K562 (cell line): Measurements from ENCODE around the gene C1orf105. TPM values are rescaled to one million over a fixed set of nuclear protein-coding genes. Genes with fewer than 3 reads are reported as not detected.

ENCODE experiments used
- BACH1 ChIP-seq: fragments of 200-800 bp; sonication (Bioruptor generic); IDR thresholded peaks from 2 replicates; pipeline ENCODE4 v1.6.1; 2016; ENCODE audit warnings: missing genetic modification characterization, missing compliant biosample characterization
- ESRRA ChIP-seq: fragments of 450-650 bp; IDR thresholded peaks from 2 replicates; pipeline ENCODE4 v1.6.1; 2014; ENCODE audit warnings: low read depth, mild to moderate bottlenecking, moderate library complexity, borderline replicate concordance
- FOXP1 ChIP-seq: sonication (generic); formaldehyde crosslinking; IDR thresholded peaks from 2 replicates; pipeline ENCODE4 v1.8.0; 2022; ENCODE audit warnings: mild to moderate bottlenecking, missing genetic modification reagents
- RBM34 ChIP-seq: fragments of 200-400 bp; formaldehyde crosslinking; IDR thresholded peaks from 2 replicates; pipeline ENCODE4 v1.6.1; 2018; ENCODE audit warnings: low read length, borderline replicate concordance; ENCODE audit not compliant: insufficient read depth
- TFAM ChIP-seq: fragments of 250-450 bp; sonication (Bioruptor Pico); conservative IDR thresholded peaks from 2 replicates; pipeline ENCODE4 v1.5.0; 2021; ENCODE audit warnings: mild to moderate bottlenecking, moderate library complexity
- XRCC3 ChIP-seq: fragments of 450-650 bp; IDR thresholded peaks from 2 replicates; pipeline ENCODE4 v1.6.1; 2017; ENCODE audit warnings: mild to moderate bottlenecking, moderate library complexity
- XRCC5 ChIP-seq: fragments of 200-400 bp; formaldehyde crosslinking; IDR thresholded peaks from 2 replicates; pipeline ENCODE4 v1.6.1; 2017; ENCODE audit warnings: low read depth, mild to moderate bottlenecking, low read length
- ZC3H4 ChIP-seq: sonication (generic); formaldehyde crosslinking; IDR thresholded peaks from 2 replicates; pipeline ENCODE4 v1.9.0; 2021; ENCODE audit warnings: missing genetic modification reagents, borderline replicate concordance
- polyA plus RNA-seq, 8 experiments: library from polyadenylated mRNA; depleted of rRNA in 4 of 8; stranded (reverse) in 5 of 8; unstranded in 3 of 8; fragments of >200 nt; fragmentation: Nextera tagmentation in 2 of 8; fragmentation: Illumina TruSeq in 1 of 8; extraction: Ambion mirVana in 2 of 8; extraction: Trizol in 1 of 8; gene quantifications; 2 replicates each; pipeline versions ENCODE4 v1.2.1 to v1.2.3, GENCODE V29; 2011 to 2014; ENCODE audit warnings: inconsistent platforms in 1 of 8, missing spikeins in 1 of 8
- total RNA-seq, 7 experiments: library from RNA; depleted of rRNA in 6 of 7; stranded (reverse); fragments of >200 nt in 6 of 7; fragmentation: Illumina TruSeq in 2 of 7; extraction: Trizol in 2 of 7; gene quantifications; 2 replicates each; pipeline versions ENCODE4 v1.2.1 to v1.2.3, GENCODE V29; 2011 to 2021; ENCODE audit warnings: low replicate concordance in 1 of 7
- TF ChIP-seq, protein P1 (sequence below): fragments of 450-650 bp; IDR thresholded peaks from 2 replicates; pipeline ENCODE4 v1.6.1; 2016; ENCODE audit warnings: low read depth
- TF ChIP-seq, protein P2 (sequence below): fragments of 250-450 bp; sonication (Bioruptor Pico); IDR thresholded peaks from 2 replicates; pipeline ENCODE4 v1.4.0; 2020

The C1orf105 gene
- total and polyA plus RNA-seq, 9 of the 15 experiments (the other 6 are each of a cell fraction or from before 2014, with no cell fraction given): 0.08 TPM; not detected in 8

DNA sequence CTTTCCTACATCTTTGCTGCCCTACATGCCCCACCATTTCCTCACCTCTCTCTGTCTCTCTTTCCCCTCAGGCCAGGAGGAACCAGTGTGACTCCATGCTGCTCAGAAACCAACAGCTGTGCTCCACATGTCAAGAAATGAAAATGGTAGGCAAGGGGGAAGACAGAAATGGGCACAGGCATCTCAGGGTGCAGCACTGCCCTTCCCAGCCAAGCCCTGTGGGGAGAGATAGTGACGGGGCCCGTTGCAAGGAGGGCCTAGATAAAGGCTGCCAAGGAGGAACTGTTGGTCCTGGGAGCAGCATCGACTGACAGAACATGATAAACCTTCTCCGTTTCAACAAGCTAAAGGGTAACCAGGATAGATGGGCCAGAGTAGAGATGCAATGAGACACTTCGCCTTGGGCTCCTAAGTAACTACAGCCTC, 35.9 kb downstream of the C1orf105 start (continued):
- TF ChIP-seq, protein P1, sequence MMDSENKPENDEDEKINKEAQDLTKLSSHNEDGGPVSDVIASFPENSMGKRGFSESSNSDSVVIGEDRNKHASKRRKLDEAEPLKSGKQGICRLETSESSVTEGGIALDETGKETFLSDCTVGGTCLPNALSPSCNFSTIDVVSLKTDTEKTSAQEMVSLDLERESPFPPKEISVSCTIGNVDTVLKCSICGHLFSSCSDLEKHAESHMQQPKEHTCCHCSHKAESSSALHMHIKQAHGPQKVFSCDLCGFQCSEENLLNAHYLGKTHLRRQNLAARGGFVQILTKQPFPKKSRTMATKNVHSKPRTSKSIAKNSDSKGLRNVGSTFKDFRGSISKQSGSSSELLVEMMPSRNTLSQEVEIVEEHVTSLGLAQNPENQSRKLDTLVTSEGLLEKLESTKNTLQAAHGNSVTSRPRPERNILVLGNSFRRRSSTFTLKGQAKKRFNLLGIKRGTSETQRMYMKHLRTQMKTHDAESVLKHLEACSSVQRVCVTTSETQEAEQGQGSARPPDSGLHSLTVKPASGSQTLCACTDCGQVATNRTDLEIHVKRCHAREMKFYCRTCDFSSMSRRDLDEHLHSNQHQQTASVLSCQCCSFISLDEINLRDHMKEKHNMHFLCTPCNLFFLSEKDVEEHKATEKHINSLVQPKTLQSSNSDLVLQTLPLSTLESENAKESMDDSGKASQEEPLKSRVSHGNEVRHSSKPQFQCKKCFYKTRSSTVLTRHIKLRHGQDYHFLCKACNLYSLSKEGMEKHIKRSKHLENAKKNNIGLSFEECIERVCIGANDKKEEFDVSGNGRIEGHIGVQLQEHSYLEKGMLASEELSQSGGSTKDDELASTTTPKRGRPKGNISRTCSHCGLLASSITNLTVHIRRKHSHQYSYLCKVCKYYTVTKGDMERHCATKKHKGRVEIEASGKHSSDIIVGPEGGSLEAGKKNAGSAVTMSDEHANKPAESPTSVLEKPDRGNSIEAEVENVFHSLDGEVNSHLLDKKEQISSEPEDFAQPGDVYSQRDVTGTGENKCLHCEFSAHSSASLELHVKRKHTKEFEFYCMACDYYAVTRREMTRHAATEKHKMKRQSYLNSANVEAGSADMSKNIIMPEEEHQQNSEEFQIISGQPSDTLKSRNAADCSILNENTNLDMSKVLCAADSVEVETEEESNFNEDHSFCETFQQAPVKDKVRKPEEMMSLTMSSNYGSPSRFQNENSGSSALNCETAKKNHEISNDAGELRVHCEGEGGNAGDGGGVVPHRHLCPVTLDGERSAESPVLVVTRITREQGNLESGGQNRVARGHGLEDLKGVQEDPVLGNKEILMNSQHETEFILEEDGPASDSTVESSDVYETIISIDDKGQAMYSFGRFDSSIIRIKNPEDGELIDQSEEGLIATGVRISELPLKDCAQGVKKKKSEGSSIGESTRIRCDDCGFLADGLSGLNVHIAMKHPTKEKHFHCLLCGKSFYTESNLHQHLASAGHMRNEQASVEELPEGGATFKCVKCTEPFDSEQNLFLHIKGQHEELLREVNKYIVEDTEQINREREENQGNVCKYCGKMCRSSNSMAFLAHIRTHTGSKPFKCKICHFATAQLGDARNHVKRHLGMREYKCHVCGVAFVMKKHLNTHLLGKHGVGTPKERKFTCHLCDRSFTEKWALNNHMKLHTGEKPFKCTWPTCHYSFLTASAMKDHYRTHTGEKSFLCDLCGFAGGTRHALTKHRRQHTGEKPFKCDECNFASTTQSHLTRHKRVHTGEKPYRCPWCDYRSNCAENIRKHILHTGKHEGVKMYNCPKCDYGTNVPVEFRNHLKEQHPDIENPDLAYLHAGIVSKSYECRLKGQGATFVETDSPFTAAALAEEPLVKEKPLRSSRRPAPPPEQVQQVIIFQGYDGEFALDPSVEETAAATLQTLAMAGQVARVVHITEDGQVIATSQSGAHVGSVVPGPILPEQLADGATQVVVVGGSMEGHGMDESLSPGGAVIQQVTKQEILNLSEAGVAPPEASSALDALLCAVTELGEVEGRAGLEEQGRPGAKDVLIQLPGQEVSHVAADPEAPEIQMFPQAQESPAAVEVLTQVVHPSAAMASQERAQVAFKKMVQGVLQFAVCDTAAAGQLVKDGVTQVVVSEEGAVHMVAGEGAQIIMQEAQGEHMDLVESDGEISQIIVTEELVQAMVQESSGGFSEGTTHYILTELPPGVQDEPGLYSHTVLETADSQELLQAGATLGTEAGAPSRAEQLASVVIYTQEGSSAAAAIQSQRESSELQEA: no peak
- no peak for TF ChIP-seq FOXP1 (CRISPR knock-in tag)
- TF ChIP-seq TFAM (CRISPR knock-in tag): no peak
- TF ChIP-seq, protein P2, sequence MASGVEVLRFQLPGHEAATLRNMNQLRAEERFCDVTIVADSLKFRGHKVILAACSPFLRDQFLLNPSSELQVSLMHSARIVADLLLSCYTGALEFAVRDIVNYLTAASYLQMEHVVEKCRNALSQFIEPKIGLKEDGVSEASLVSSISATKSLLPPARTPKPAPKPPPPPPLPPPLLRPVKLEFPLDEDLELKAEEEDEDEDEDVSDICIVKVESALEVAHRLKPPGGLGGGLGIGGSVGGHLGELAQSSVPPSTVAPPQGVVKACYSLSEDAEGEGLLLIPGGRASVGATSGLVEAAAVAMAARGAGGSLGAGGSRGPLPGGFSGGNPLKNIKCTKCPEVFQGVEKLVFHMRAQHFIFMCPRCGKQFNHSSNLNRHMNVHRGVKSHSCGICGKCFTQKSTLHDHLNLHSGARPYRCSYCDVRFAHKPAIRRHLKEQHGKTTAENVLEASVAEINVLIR (CRISPR knock-in tag): peak; percentile 56; the same call in 1 of the 2 replicates
- TF ChIP-seq RBM34: no peak
- TF ChIP-seq BACH1 (tag): 0 out of 2 replicates have a peak, but pooled peaks have one; percentile 51
- no peak for TF ChIP-seq ZC3H4
- TF ChIP-seq XRCC5: no peak
- no peak for TF ChIP-seq ESRRA
- TF ChIP-seq XRCC3: no peak
